PC-3 (cell line): ENCODE data around the gene BMP7.

Experiments used
- EZH2phosphoT487 ChIP-seq: fragments of 300-600 bp; sonication (generic); IDR thresholded peaks from 2 replicates; pipeline ENCODE4 v1.6.1; 2018; ENCODE audit warnings: mild to moderate bottlenecking, antibody characterized with exemption, low read length, borderline replicate concordance
- TF ChIP-seq, protein P1 (sequence below): fragments of 300-600 bp; sonication (generic); conservative IDR thresholded peaks from 2 replicates; pipeline ENCODE4 v1.5.1; 2017; ENCODE audit warnings: antibody characterized with exemption, low read depth, mild to moderate bottlenecking, low read length

DNA sequence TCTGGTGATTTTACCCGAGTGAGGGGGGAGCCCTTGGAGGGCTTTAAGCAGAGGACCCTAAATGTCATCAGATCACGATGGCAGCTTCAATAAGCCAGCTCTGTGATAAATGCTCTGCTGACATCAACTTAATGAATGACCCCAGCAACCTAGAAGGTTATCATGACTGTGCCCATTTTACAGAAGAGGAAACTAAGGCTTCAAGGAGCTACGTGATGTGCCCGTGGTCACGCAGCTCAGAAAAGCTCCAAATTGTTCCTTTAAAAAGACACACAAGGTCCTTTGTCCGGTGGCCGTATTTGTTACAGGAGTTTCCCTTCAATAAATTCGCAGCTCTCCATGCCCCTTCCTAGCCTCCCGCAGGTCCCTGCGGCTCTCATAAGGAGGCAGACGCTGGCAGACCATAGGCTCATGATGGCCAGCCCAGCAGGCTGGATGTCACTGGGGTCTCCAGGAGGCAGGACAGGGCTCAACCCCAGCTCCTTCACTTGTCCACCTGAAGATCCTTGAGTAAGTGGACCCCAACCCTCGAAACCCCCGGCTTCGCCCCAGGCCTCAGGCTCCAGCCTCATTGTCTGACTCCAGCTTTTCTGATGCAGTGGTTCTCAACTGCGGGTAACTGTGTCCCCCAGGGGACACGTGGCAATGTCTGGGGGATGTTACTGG, 106.4 kb downstream of the BMP7 start:
- TF ChIP-seq, protein P1, sequence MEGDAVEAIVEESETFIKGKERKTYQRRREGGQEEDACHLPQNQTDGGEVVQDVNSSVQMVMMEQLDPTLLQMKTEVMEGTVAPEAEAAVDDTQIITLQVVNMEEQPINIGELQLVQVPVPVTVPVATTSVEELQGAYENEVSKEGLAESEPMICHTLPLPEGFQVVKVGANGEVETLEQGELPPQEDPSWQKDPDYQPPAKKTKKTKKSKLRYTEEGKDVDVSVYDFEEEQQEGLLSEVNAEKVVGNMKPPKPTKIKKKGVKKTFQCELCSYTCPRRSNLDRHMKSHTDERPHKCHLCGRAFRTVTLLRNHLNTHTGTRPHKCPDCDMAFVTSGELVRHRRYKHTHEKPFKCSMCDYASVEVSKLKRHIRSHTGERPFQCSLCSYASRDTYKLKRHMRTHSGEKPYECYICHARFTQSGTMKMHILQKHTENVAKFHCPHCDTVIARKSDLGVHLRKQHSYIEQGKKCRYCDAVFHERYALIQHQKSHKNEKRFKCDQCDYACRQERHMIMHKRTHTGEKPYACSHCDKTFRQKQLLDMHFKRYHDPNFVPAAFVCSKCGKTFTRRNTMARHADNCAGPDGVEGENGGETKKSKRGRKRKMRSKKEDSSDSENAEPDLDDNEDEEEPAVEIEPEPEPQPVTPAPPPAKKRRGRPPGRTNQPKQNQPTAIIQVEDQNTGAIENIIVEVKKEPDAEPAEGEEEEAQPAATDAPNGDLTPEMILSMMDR = no peak
- TF ChIP-seq EZH2phosphoT487 = no peak
